PC-9 (cell line): ENCODE results near the gene ZNF593.

ENCODE experiments used
- CTCF ChIP-seq: fragments of 200-600 bp; sonication (generic); conservative IDR thresholded peaks from 2 replicates; pipeline ENCODE4 v1.6.1; 2017; ENCODE audit warnings: mixed run types, antibody characterized with exemption, mild to moderate bottlenecking, moderate library complexity
- EZH2 ChIP-seq: fragments of 200-600 bp; sonication (generic); IDR thresholded peaks from 2 replicates; pipeline ENCODE4 v1.8.0; 2017; ENCODE audit warnings: antibody characterized with exemption, low read depth

GRCh38 chr1:26138974-26139558, 30.6 kb upstream of the ZNF593 start:
- TF ChIP-seq EZH2: no peak
- no peak for TF ChIP-seq CTCF
